ENCODE measurements around the gene KRT2. TPM values are rescaled to one million over a fixed set of nuclear protein-coding genes. Genes with fewer than 3 reads are reported as not detected.

Gene KRT2
- total and polyA plus RNA-seq, 2 of the 8 experiments (the other 6 are each of a cell fraction or from before 2014, with no cell fraction given): not detected

- TF ChIP-seq CTCF (IDR thresholded peaks at IDR 0.05; ENCODE audit: control extremely low read depth in 1 of 3, insufficient read depth in 1 of 3, low read depth in 1 of 3, low read length in 3 of 3) (no peak), CEBPB (IDR thresholded peaks at IDR 0.05; ENCODE audit: low read depth, low read length) (no peak), SIX5 (IDR thresholded peaks at IDR 0.05; ENCODE audit: low read depth, low read length) (no peak), SIN3A (conservative IDR thresholded peaks at IDR 0.05 in 1 of 2, IDR thresholded peaks at IDR 0.05 in 1 of 2; ENCODE audit: low read depth in 1 of 2, low read length in 2 of 2) (no peak)
These were observed 4.6 kb upstream of the KRT2 start (continued) for GRCh38 chr12:52656616-52657015.
